Fibroblast of pulmonary artery (primary cell): ENCODE data around the gene RAPGEF6.
A peak's percentile ranks its signal among the peaks of the same experiment; 100 is the strongest.

ENCODE experiments used
- DNase-seq: peaks from one replicate; pipeline ENCODE4 v3.0.0-alpha.2; 2010; ENCODE audit warnings: low read depth
- H3K4me3 ChIP-seq: replicated peaks from 2 replicates; pipeline ENCODE4 v1.5.1; 2011; ENCODE audit warnings: low read depth, mild to moderate bottlenecking, control low read depth, low read length, moderate library complexity
- TF ChIP-seq, protein P1 (sequence below): IDR thresholded peaks from 2 replicates; pipeline ENCODE4 v1.5.1; 2011; ENCODE audit warnings: mild to moderate bottlenecking, control low read depth, low read length, inconsistent platforms; ENCODE audit errors: missing control alignments

The RAPGEF6 gene

DNA sequence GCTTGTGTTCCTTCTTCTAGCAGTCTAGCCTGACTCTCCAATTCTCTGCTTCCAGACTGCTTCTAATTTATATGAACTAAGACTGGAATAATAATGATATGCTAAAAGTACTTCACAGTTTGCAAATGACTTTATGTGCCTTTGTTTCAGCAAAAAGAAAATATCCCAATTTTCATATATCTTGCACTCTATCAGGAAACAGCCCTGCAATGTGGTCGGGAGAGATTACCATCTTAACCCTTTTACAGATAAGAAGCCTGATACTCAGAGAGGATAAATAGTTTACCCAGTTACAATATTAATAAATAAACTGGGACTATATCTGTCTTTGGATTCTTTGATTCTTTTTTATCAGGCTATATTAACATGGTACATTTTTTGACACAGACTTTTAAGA lies 245.2 kb downstream of the RAPGEF6 start:
- DNase-seq = no peak
- TF ChIP-seq, protein P1, sequence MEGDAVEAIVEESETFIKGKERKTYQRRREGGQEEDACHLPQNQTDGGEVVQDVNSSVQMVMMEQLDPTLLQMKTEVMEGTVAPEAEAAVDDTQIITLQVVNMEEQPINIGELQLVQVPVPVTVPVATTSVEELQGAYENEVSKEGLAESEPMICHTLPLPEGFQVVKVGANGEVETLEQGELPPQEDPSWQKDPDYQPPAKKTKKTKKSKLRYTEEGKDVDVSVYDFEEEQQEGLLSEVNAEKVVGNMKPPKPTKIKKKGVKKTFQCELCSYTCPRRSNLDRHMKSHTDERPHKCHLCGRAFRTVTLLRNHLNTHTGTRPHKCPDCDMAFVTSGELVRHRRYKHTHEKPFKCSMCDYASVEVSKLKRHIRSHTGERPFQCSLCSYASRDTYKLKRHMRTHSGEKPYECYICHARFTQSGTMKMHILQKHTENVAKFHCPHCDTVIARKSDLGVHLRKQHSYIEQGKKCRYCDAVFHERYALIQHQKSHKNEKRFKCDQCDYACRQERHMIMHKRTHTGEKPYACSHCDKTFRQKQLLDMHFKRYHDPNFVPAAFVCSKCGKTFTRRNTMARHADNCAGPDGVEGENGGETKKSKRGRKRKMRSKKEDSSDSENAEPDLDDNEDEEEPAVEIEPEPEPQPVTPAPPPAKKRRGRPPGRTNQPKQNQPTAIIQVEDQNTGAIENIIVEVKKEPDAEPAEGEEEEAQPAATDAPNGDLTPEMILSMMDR = no peak
- H3K4me3 ChIP-seq = no peak overlapping the region

DNA sequence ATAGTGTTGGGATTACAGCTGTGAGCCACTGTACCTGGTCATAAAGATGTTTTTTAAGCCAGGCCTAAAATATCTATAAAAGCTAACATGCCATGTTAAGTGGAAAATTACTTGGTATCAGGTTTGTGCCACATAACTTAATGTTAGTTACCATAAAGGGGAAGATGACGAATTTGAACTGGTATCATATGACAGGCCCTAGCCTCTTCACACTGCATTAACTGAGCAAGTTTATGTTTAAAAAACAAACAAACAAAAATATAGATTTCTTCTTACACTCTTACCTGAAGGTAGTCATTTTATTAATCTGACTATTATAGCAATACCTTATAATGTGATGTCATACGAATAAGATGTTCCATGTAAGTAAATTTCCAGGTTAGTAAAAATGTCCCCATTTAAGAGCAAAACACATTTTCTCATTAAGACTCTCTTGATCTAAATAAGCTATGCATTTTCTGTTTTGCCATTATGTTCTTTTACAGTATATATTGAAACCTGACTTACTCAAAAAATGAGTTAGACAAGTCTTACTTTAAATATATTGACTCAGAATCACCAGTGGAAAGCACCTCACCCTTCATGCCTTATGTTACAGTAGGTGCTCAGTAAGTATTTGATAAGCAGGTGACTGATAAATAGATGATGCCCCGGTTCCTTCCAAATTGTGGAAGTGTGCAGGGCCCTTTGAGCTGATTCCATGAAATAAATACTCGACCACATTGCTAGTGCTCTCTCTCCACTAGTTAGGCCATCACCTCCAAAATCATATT lies 245.7 kb downstream of the RAPGEF6 start:
- no peak for DNase-seq
- TF ChIP-seq, protein P1 = no peak
- H3K4me3 ChIP-seq = no peak overlapping the region

DNA sequence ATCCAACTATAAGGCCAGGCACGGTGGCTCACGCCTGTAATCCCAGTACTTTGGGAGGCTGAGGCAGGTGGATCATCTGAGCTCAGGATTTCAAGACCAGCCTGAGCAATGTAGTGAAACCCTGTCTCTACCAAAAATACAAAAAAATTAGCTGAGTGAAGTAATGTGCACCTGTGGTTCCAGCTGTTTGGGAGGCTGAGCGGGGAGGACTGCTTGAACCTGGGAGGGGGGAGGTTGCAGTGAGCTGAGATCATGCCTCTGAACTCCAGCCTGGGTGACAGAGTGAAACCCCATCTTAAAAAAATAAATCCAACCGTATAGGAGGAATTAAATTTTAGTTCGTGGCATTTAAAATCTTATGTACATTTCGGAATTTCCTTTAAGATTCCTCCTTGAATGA lies 247.8 kb downstream of the RAPGEF6 start:
- TF ChIP-seq, protein P1 = no peak
- DNase-seq = no peak
- H3K4me3 ChIP-seq = no peak overlapping the region

DNA sequence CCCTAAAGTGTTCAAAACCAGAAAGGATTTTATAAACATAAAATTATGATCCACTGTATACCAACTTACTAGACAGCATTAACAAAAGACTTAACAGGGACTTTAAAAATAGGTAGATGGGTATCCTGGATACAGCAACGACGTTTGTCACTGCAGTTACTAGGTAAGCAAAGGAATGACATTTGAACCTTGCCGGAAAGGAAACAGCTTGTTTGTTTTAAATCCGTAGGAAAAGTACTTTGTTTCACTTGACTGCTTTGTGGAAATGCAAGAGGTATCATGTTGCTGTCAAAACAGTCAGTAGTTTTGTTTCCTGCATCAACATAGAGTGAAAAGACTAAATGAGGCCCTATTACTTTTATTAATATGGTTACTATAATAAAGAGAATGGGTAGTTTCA lies 248.2 kb downstream of the RAPGEF6 start:
- TF ChIP-seq, protein P1 = no peak
- peak; percentile 30 for DNase-seq
- H3K4me3 ChIP-seq = no peak overlapping the region

DNA sequence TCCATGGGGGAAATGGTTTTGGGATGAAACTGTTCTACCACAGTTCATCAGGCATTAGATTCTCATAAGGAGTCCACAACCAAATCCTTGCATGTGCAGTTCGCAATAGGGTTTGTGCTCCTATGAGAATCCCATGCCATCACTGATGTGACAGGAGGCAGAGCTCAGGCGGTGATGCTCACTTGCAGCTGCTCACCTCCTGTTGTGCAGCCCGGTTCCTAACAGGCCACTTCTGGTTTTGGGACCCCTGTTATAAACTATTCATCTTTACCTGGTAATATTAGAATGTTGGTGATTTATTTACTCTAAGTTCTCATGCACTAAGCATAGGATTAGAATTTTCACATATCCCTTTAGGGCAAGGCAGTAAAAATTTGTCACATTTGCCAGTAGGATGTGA lies 248.9 kb downstream of the RAPGEF6 start:
- DNase-seq = no peak
- TF ChIP-seq, protein P1 = no peak
- no peak overlapping the region for H3K4me3 ChIP-seq

DNA sequence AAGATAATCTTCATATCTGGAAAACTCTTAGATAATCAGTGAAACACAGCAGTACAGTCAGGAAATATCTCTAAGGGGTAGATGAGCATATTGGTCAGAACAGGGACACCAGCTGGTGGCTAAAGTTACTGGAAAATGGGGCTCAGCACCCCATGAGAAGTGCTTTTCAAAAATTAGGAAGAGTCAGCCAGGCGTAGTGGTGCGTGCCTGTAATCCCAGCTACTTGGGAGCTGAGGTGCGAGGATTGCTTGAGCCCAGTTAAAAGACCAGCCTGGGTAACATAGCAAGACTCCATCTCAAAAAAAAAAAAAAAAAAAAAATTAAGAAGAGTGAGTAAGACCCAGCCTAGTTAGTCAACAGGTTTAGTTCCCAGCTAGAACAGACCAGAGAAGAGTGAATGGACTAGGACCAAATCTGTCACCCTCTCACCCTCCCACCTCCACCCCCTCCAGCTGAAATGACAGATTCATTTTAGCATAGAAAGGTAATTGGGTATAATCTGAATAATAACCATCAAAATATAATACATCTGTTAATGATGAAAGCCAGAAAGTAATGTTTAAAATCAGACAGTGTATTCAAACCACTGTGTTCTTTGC lies 250.3 kb downstream of the RAPGEF6 start:
- TF ChIP-seq, protein P1 = no peak
- H3K4me3 ChIP-seq = no peak overlapping the region
- DNase-seq = no peak
